GM12878 (cell line): ENCODE measurements around the gene FCRL2. TPM values are rescaled to one million over a fixed set of nuclear protein-coding genes. Genes with fewer than 3 reads are reported as not detected.

Source experiments
- ATF7 ChIP-seq: fragments of 450-650 bp; IDR thresholded peaks from 2 replicates; pipeline ENCODE4 v1.6.1; 2016; ENCODE audit warnings: low read depth, mild to moderate bottlenecking
- BACH1 ChIP-seq: fragments of 450-650 bp; IDR thresholded peaks from 2 replicates; pipeline ENCODE4 v1.6.1; 2017; ENCODE audit warnings: mild to moderate bottlenecking, borderline replicate concordance
- CBFB ChIP-seq: IDR thresholded peaks from 2 replicates; pipeline ENCODE4 v1.6.1; 2016; ENCODE audit warnings: antibody characterized with exemption, low read depth
- ETV6 ChIP-seq, 2 experiments: fragments of 450-650 bp in 1 of 2; IDR thresholded peaks in 1 of 2; conservative IDR thresholded peaks in 1 of 2; 2 replicates each; pipeline ENCODE4 v1.6.1; 2014; ENCODE audit warnings: antibody characterized with exemption in 1 of 2, borderline replicate concordance in 1 of 2, low read depth in 1 of 2, mild to moderate bottlenecking in 1 of 2, moderate library complexity in 1 of 2
- GATAD2B ChIP-seq: fragments of 450-650 bp; conservative IDR thresholded peaks from 2 replicates; pipeline ENCODE4 v1.6.1; 2017; ENCODE audit warnings: low read depth, mild to moderate bottlenecking, moderate library complexity
- JUND ChIP-seq: IDR thresholded peaks from 2 replicates; pipeline ENCODE4 v1.6.1; 2012; ENCODE audit warnings: low read depth, mild to moderate bottlenecking, low read length, improper control_type of control experiment, moderate library complexity
- KLF5 ChIP-seq: fragments of 450-650 bp; IDR thresholded peaks from 2 replicates; pipeline ENCODE4 v1.6.1; 2014; ENCODE audit warnings: mild to moderate bottlenecking; ENCODE audit not compliant: partially characterized antibody
- MYB ChIP-seq: fragments of 150-350 bp; IDR thresholded peaks from 2 replicates; pipeline ENCODE4 v1.6.1; 2014; ENCODE audit warnings: mild to moderate bottlenecking, low read depth, low read length, borderline replicate concordance
- PAX5 ChIP-seq: IDR thresholded peaks from 2 replicates; pipeline ENCODE4 v1.6.1; 2011; ENCODE audit warnings: low read depth, low read length, borderline replicate concordance
- PAX8 ChIP-seq: fragments of 450-650 bp; IDR thresholded peaks from 2 replicates; pipeline ENCODE4 v1.6.1; 2017; ENCODE audit warnings: mild to moderate bottlenecking, moderate library complexity
- POU2F2 ChIP-seq: IDR thresholded peaks from 3 replicates; pipeline ENCODE4 v1.6.1; 2011; ENCODE audit warnings: low read depth, mild to moderate bottlenecking, low read length, borderline replicate concordance
- PRDM15 ChIP-seq: fragments of 450-650 bp; formaldehyde crosslinking; IDR thresholded peaks from 2 replicates; pipeline ENCODE4 v1.4.0; 2020; ENCODE audit warnings: mild to moderate bottlenecking, moderate library complexity
- RAD21 ChIP-seq: IDR thresholded peaks from 2 replicates; pipeline ENCODE4 v1.6.1; 2011; ENCODE audit warnings: mild to moderate bottlenecking, low read depth, low read length, moderate library complexity; ENCODE audit not compliant: insufficient read depth
- RFX5 ChIP-seq: IDR thresholded peaks from 2 replicates; pipeline ENCODE4 v1.6.1; 2011; ENCODE audit warnings: low read depth, low read length, improper control_type of control experiment
- SMAD1 ChIP-seq: fragments of 450-650 bp; IDR thresholded peaks from 2 replicates; pipeline ENCODE4 v1.6.1; 2018; ENCODE audit warnings: mild to moderate bottlenecking, low read depth; ENCODE audit not compliant: partially characterized antibody
- SMC3 ChIP-seq: IDR thresholded peaks from 2 replicates; pipeline ENCODE4 v1.6.1; 2011; ENCODE audit warnings: low read length, improper control_type of control experiment, borderline replicate concordance
- SRF ChIP-seq, 2 experiments: IDR thresholded peaks; 2 replicates each; pipeline ENCODE4 v1.6.1; 2011; ENCODE audit warnings: low read depth in 2 of 2, low read length in 2 of 2, mild to moderate bottlenecking in 1 of 2, moderate library complexity in 1 of 2
- SUPT20H ChIP-seq: IDR thresholded peaks from 2 replicates; pipeline ENCODE4 v1.6.1; 2011; ENCODE audit warnings: low read depth, mild to moderate bottlenecking, low read length, moderate library complexity, borderline replicate concordance; ENCODE audit not compliant: control insufficient read depth
- WRNIP1 ChIP-seq: IDR thresholded peaks from 2 replicates; pipeline ENCODE4 v1.6.1; 2011; ENCODE audit warnings: low read depth, low read length, improper control_type of control experiment, borderline replicate concordance
- ZBTB4 ChIP-seq: fragments of 450-650 bp; formaldehyde crosslinking; IDR thresholded peaks from 2 replicates; pipeline ENCODE4 v1.4.0; 2022; ENCODE audit warnings: mild to moderate bottlenecking, moderate library complexity
- polyA plus RNA-seq, 11 experiments: library from polyadenylated mRNA; depleted of rRNA in 4 of 11; unstranded in 6 of 11; stranded (reverse) in 5 of 11; fragments of >200 nt; fragmentation: Nextera tagmentation in 4 of 11; fragmentation: Illumina TruSeq in 1 of 11; extraction: Ambion mirVana in 4 of 11; extraction: Trizol in 1 of 11; gene quantifications; 1 replicate in 1 of 11; 2 replicates in 10 of 11; pipeline versions ENCODE4 v1.2.1 to v1.2.3, GENCODE V29; 2011 to 2016; ENCODE audit warnings: inconsistent platforms in 2 of 11, missing spikeins in 2 of 11, low read depth in 1 of 11
- total RNA-seq, 4 experiments: library from RNA; depleted of rRNA in 3 of 4; stranded (reverse); fragments of >200 nt in 3 of 4; fragmentation: Illumina TruSeq in 1 of 4; extraction: Trizol in 1 of 4; gene quantifications; 2 replicates each; pipeline versions ENCODE4 v1.2.1 to v1.2.3, GENCODE V29; 2013 to 2021

Gene FCRL2
- total and polyA plus RNA-seq, 10 of the 15 experiments (the other 5 are each of a cell fraction or from before 2014, with no cell fraction given), result 0.07 to 7.3 (median 0.61) TPM

GRCh38 chr1:157773493-157774350 is 3.2 kb downstream of the FCRL2 start (continued):
- TF ChIP-seq PRDM15 (no peak), MYB (no peak), ZBTB4 (CRISPR knock-in tag) (no peak), KLF5 (no peak), SUPT20H (no peak), CBFB (no peak), SRF (IDR thresholded peaks at IDR 0.05; ENCODE audit: low read depth in 2 of 2, low read length in 2 of 2) (no peak), ATF7 (no peak), SMAD1 (no peak), PAX5 (no peak), POU2F2 (no peak), RFX5 (no peak), WRNIP1 (no peak), PAX8 (no peak), ETV6 (conservative IDR thresholded peaks at IDR 0.05 in 1 of 2, IDR thresholded peaks at IDR 0.05 in 1 of 2; ENCODE audit: borderline replicate concordance in 1 of 2, low read depth in 1 of 2) (no peak), JUND (no peak), RAD21 (peak; percentile 89), BACH1 (no peak), SMC3 (peak; percentile 38; the same call in 1 of the 2 replicates), GATAD2B (no peak)
